Subcutaneous adipose tissue (tissue), 4 donors: ENCODE results near the gene PEPD. TPM values are rescaled to one million over a fixed set of nuclear protein-coding genes. Genes with fewer than 3 reads are reported as not detected.

Experiments
- CTCF ChIP-seq: fragments of 450-650 bp; IDR thresholded peaks from one replicate; pipeline ENCODE4 v1.5.1; 2016; ENCODE audit warnings: low read depth, mild to moderate bottlenecking, control low read depth, antibody characterized with exemption, moderate library complexity
- total RNA-seq, 4 donors: library from RNA; depleted of rRNA; stranded (reverse); fragments of >200 nt; gene quantifications; one replicate each; pipeline ENCODE4 v1.1.0, GENCODE V29; 2016

Gene PEPD
- total RNA-seq, 4 donors from 2014 or later = 71.3 to 110 (median 92.6) TPM

GRCh38 chr19:33348301-33349010, 173.1 kb downstream of the PEPD start:
- no peak for TF ChIP-seq CTCF

- no peak for TF ChIP-seq CTCF
Measured at GRCh38 chr19:33347300-33347699, 174.3 kb downstream of the PEPD start.

GRCh38 chr19:33346665-33347064, 174.9 kb downstream of the PEPD start:
- TF ChIP-seq CTCF = no peak

- no peak for TF ChIP-seq CTCF
Measured at GRCh38 chr19:33345163-33345562, 176.4 kb downstream of the PEPD start.

GRCh38 chr19:33344573-33344925, 177.0 kb downstream of the PEPD start:
- no peak for TF ChIP-seq CTCF

- no peak for TF ChIP-seq CTCF
Measured at GRCh38 chr19:33343859-33344572, 177.6 kb downstream of the PEPD start.

GRCh38 chr19:33343301-33343700, 178.3 kb downstream of the PEPD start:
- no peak for TF ChIP-seq CTCF
